ENCODE data around the gene TLR8. TPM values are rescaled to one million over a fixed set of nuclear protein-coding genes. Genes with fewer than 3 reads are reported as not detected.

Gene TLR8
- total RNA-seq, 2 experiments from 2014 or later, result not detected

DNA sequence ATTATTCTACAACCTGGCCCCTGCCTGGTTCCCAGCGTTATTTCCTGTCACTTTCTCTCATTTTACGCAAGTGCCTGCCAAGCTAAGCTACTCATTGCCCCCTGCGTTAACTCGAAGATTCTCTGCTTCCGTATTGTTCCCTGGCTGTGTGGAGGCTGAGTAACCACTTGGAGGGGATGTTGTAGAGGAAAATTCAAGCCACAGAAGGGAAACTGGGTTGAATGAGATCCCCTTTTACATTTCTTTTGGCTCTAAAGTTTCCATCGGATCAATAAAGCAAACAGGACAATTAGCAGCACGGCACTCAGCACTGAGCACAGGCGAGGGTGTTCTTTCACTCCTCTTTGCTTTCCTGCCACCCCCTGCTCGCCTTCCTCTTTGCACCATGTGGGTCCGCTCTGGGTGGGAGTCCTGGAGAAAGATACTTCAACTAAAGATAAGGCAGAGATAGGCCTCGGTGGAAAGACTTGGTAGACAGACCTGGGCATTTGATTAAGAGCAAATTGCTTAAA lies 64.3 kb downstream of the TLR8 start:
- Histone ChIP-seq H2AFZ (ENCODE audit: low read length) (peak overlapping the region; percentile 80; the same call in 1 of the 2 replicates), H3K9me3 (ENCODE audit: low read length) (no peaks in the 10 kb centered on the region), H3K36me3 (ENCODE audit: insufficient read depth, low read length) (peaks cover 8% of the 10 kb centered on the region), H3K79me2 (ENCODE audit: insufficient read depth, low read depth, low read length) (peaks cover 20% of the 10 kb centered on the region), H3K4me2 (ENCODE audit: low read length) (peak overlapping the region; percentile 80), H3K4me1 (ENCODE audit: insufficient read depth, low read length, poor library complexity, severe bottlenecking) (peaks cover 42% of the 10 kb centered on the region), H4K20me1 (ENCODE audit: insufficient read depth, low read length) (no peaks in the 10 kb centered on the region), H3K27ac (ENCODE audit: low read depth, low read length, poor library complexity, severe bottlenecking) (peak overlapping the region; percentile 90), H3K9me2 (ENCODE audit: insufficient read depth, low read length) (no peaks in the 10 kb centered on the region), H3K4me3 (ENCODE audit: low read depth, low read length, poor library complexity, severe bottlenecking) (peak overlapping the region; percentile 64)
- DNase-seq (ENCODE audit: low spot score), result no peak
- POLR2A ChIA-PET, result interaction anchor here (0.6 to 9.9 kb wide), 7 partner anchors 13 to 120 kb away, joined by 5 to 148 read pairs (median 7); no protein-coding TSS in a partner anchor
- TF ChIP-seq, protein P1, sequence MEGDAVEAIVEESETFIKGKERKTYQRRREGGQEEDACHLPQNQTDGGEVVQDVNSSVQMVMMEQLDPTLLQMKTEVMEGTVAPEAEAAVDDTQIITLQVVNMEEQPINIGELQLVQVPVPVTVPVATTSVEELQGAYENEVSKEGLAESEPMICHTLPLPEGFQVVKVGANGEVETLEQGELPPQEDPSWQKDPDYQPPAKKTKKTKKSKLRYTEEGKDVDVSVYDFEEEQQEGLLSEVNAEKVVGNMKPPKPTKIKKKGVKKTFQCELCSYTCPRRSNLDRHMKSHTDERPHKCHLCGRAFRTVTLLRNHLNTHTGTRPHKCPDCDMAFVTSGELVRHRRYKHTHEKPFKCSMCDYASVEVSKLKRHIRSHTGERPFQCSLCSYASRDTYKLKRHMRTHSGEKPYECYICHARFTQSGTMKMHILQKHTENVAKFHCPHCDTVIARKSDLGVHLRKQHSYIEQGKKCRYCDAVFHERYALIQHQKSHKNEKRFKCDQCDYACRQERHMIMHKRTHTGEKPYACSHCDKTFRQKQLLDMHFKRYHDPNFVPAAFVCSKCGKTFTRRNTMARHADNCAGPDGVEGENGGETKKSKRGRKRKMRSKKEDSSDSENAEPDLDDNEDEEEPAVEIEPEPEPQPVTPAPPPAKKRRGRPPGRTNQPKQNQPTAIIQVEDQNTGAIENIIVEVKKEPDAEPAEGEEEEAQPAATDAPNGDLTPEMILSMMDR (conservative IDR thresholded peaks at IDR 0.05; ENCODE audit: low read length), result peak; percentile 35; the same call in 1 of the 2 replicates
- no peak for TF ChIP-seq EZH2phosphoT487 (IDR thresholded peaks at IDR 0.05; ENCODE audit: borderline replicate concordance, low read depth, low read length)
- BruUV-seq (replicated peaks), result no TSS peak
- CTCF ChIA-PET (ENCODE audit: unreplicated experiment), result no interaction called here
- intact Hi-C loops (cut with micrococcal nuclease; ENCODE audit: unreplicated experiment), result loop anchor here (5.0 kb wide), 1 partner anchor 762 kb away; the partner anchor contains the start of genes OFD1 and TRAPPC2

GRCh38 chrX:12971282-12972003 lies 65.0 kb downstream of the TLR8 start:
- TSS peak; percentile 68 for BruUV-seq (replicated peaks)
- Histone ChIP-seq H3K4me1 (ENCODE audit: insufficient read depth, low read length, poor library complexity, severe bottlenecking) (peaks cover 42% of the 10 kb centered on the region), H3K27ac (ENCODE audit: low read depth, low read length, poor library complexity, severe bottlenecking) (peak overlapping the region; percentile 90), H3K36me3 (ENCODE audit: insufficient read depth, low read length) (peaks cover 15% of the 10 kb centered on the region), H3K79me2 (ENCODE audit: insufficient read depth, low read depth, low read length) (peaks cover 27% of the 10 kb centered on the region), H3K9me3 (ENCODE audit: low read length) (no peaks in the 10 kb centered on the region), H4K20me1 (ENCODE audit: insufficient read depth, low read length) (no peaks in the 10 kb centered on the region), H3K4me3 (ENCODE audit: low read depth, low read length, poor library complexity, severe bottlenecking) (peak overlapping the region; percentile 64), H3K4me2 (ENCODE audit: low read length) (peak overlapping the region; percentile 80), H2AFZ (ENCODE audit: low read length) (peak overlapping the region; percentile 80), H3K9me2 (ENCODE audit: insufficient read depth, low read length) (no peaks in the 10 kb centered on the region)
- TF ChIP-seq, protein P1 (conservative IDR thresholded peaks at IDR 0.05; ENCODE audit: low read length), result no peak
- no peak for TF ChIP-seq EZH2phosphoT487 (IDR thresholded peaks at IDR 0.05; ENCODE audit: borderline replicate concordance, low read depth, low read length)
- intact Hi-C loops (cut with micrococcal nuclease; ENCODE audit: unreplicated experiment), result loop anchor here (5.0 kb wide), 1 partner anchor 761 kb away; the partner anchor contains the start of genes OFD1 and TRAPPC2
- CTCF ChIA-PET (ENCODE audit: unreplicated experiment), result interaction anchor here (0.6 kb wide), 1 partner anchor 16 kb away, joined by 4 read pairs; no protein-coding TSS in a partner anchor
- POLR2A ChIA-PET, result interaction anchor here (0.6 to 9.9 kb wide), 9 partner anchors 14 to 178 kb away, joined by 4 to 148 read pairs (median 7); no protein-coding TSS in a partner anchor
- DNase-seq (ENCODE audit: low spot score), result no peak

All from OCI-LY7 (cell line).